A549 (cell line): Measurements from ENCODE around the gene NOSTRIN. TPM values are rescaled to one million over a fixed set of nuclear protein-coding genes. Genes with fewer than 3 reads are reported as not detected.

Experiments used
- ATAC-seq, 2 experiments: fragments of 200-7000 bp in 1 of 2; fragments of >200 bp in 1 of 2; cut with Nextera tagmentation in 1 of 2; cut with Tn5 transposase in 1 of 2; 3 replicates each; pipeline versions ENCODE4 v1.8.0 to v1.9.1; 2018 to 2020; ENCODE audit warnings: mild to moderate bottlenecking in 1 of 2, moderate library complexity in 1 of 2
- CTCF ChIA-PET: fragments of 300-600 bp; sonication (Branson Sonifier 250); formaldehyde crosslinking; extraction: SDS; loops from one replicate; lab custom pipeline; 2021; ENCODE audit warnings: antibody characterized with exemption, inconsistent platforms; lab: Yijun Ruan, JAX
- POLR2A ChIA-PET: fragments of 350-600 bp; formaldehyde crosslinking; extraction: SDS; loops from one replicate; lab custom pipeline; 2021; ENCODE audit warnings: antibody characterized with exemption, inconsistent platforms; lab: Yijun Ruan, JAX
- DNase-seq, 2 experiments: peaks; one replicate each; pipeline versions ENCODE4 v3.0.0 to v3.0.0-alpha.2; 2011 to 2016; ENCODE audit warnings: low read depth in 1 of 2, low spot score in 1 of 2
- FAIRE-seq: peaks from 2 replicates; lab custom pipeline; 2011; peaks lifted over from hg19 to GRCh38; lab: Jason Lieb, UNC
- H3K27ac ChIP-seq, 2 experiments: fragments of >200 bp; sonication (Bioruptor Twin); formaldehyde crosslinking; 3 replicates each; pipeline ENCODE4 v1.5.1; 2016 to 2017
- H3K4me1 ChIP-seq: fragments of >200 bp; sonication (Bioruptor Twin); formaldehyde crosslinking; 3 replicates; pipeline ENCODE4 v1.6.1; 2016
- H3K4me2 ChIP-seq: fragments of >200 bp; sonication (Bioruptor Twin); formaldehyde crosslinking; 3 replicates; pipeline ENCODE4 v1.6.1; 2016
- H3K4me3 ChIP-seq: fragments of >200 bp; sonication (Bioruptor Twin); formaldehyde crosslinking; 3 replicates; pipeline ENCODE4 v1.5.1; 2016
- H3K9me3 ChIP-seq: fragments of >200 bp; sonication (Bioruptor Twin); formaldehyde crosslinking; 3 replicates; pipeline ENCODE4 v1.6.1; 2016
- CEBPB ChIP-seq, 2 experiments: fragments of >200 bp in 1 of 2; sonication (Bioruptor Twin) in 1 of 2; formaldehyde crosslinking in 1 of 2; IDR thresholded peaks; 2 replicates each; pipeline ENCODE4 v1.6.1; 2012 to 2016
- CHD2 ChIP-seq: fragments of 150-350 bp; IDR thresholded peaks from 2 replicates; pipeline ENCODE4 v1.6.1; 2014; ENCODE audit warnings: low read length; ENCODE audit not compliant: partially characterized antibody
- CHD4 ChIP-seq: fragments of 200-600 bp; sonication (generic); IDR thresholded peaks from 2 replicates; pipeline ENCODE4 v1.6.1; 2016; ENCODE audit warnings: antibody characterized with exemption, mild to moderate bottlenecking, borderline replicate concordance
- EP300 ChIP-seq, 2 experiments: fragments of >200 bp; sonication (Bioruptor Twin); formaldehyde crosslinking; IDR thresholded peaks; 2 replicates in 1 of 2; 3 replicates in 1 of 2; pipeline ENCODE4 v1.6.1; 2016 to 2017
- ESRRA ChIP-seq: fragments of 150-350 bp; IDR thresholded peaks from 2 replicates; pipeline ENCODE4 v1.6.1; 2014; ENCODE audit warnings: mild to moderate bottlenecking, low read length, borderline replicate concordance
- HDAC2 ChIP-seq: fragments of 200-600 bp; sonication (generic); IDR thresholded peaks from 2 replicates; pipeline ENCODE4 v1.6.1; 2016
- HEYL ChIP-seq: fragments of 250-450 bp; sonication (Bioruptor Pico); IDR thresholded peaks from 2 replicates; pipeline ENCODE4 v1.8.0; 2021; ENCODE audit warnings: mild to moderate bottlenecking, moderate library complexity
- HMGXB4 ChIP-seq: fragments of 250-450 bp; sonication (Bioruptor Pico); IDR thresholded peaks from 2 replicates; pipeline ENCODE4 v1.5.0; 2021; ENCODE audit warnings: mild to moderate bottlenecking, moderate library complexity, borderline replicate concordance
- HOXA7 ChIP-seq: fragments of 250-450 bp; sonication (Bioruptor Pico); IDR thresholded peaks from 2 replicates; pipeline ENCODE4 v1.5.0; 2020; ENCODE audit warnings: mild to moderate bottlenecking, moderate library complexity
- HOXB5 ChIP-seq: fragments of 250-450 bp; sonication (Bioruptor Pico); IDR thresholded peaks from 2 replicates; pipeline ENCODE4 v1.5.0; 2020; ENCODE audit warnings: mild to moderate bottlenecking, moderate library complexity
- KDM1A ChIP-seq: fragments of 200-600 bp; sonication (generic); IDR thresholded peaks from 2 replicates; pipeline ENCODE4 v1.6.1; 2016; ENCODE audit warnings: low read depth, mild to moderate bottlenecking
- NPAS2 ChIP-seq: fragments of 250-450 bp; sonication (Bioruptor Pico); IDR thresholded peaks from 2 replicates; pipeline ENCODE4 v1.8.0; 2022; ENCODE audit warnings: mild to moderate bottlenecking, moderate library complexity, borderline replicate concordance
- NR3C1 ChIP-seq: fragments of >200 bp; sonication (Bioruptor Twin); formaldehyde crosslinking; IDR thresholded peaks from 3 replicates; pipeline ENCODE4 v1.6.1; 2017
- PBX3 ChIP-seq: IDR thresholded peaks from 2 replicates; pipeline ENCODE4 v1.6.1; 2012
- POLR2AphosphoS2 ChIP-seq: conservative IDR thresholded peaks from 2 replicates; pipeline ENCODE4 v1.6.1; 2012; ENCODE audit warnings: low read length, improper control_type of control experiment, inconsistent platforms
- RAD21 ChIP-seq, 2 experiments: fragments of >200 bp in 1 of 2; sonication (Bioruptor Twin) in 1 of 2; formaldehyde crosslinking in 1 of 2; IDR thresholded peaks in 1 of 2; conservative IDR thresholded peaks in 1 of 2; 2 replicates in 1 of 2; 3 replicates in 1 of 2; pipeline ENCODE4 v1.6.1; 2012 to 2018; ENCODE audit warnings: inconsistent platforms in 1 of 2
- REST ChIP-seq: fragments of 200-600 bp; sonication (generic); IDR thresholded peaks from 2 replicates; pipeline ENCODE4 v1.6.1; 2016; ENCODE audit warnings: antibody characterized with exemption, mild to moderate bottlenecking, moderate library complexity
- SMC3 ChIP-seq: fragments of >200 bp; sonication (Bioruptor Twin); formaldehyde crosslinking; IDR thresholded peaks from 3 replicates; pipeline ENCODE4 v1.6.1; 2018; ENCODE audit warnings: inconsistent platforms
- SREBF2 ChIP-seq: fragments of 450-650 bp; IDR thresholded peaks from 2 replicates; pipeline ENCODE4 v1.6.1; 2014; ENCODE audit warnings: mild to moderate bottlenecking, moderate library complexity
- USF2 ChIP-seq: fragments of 450-650 bp; IDR thresholded peaks from 2 replicates; pipeline ENCODE4 v1.6.1; 2014; ENCODE audit warnings: antibody characterized with exemption
- ZFP36 ChIP-seq: fragments of 450-650 bp; IDR thresholded peaks from 2 replicates; pipeline ENCODE4 v1.6.1; 2014; ENCODE audit warnings: borderline replicate concordance; ENCODE audit not compliant: partially characterized antibody
- ZSCAN20 ChIP-seq: fragments of 250-450 bp; sonication (Bioruptor Pico); IDR thresholded peaks from 2 replicates; pipeline ENCODE4 v1.8.0; 2022; ENCODE audit warnings: mild to moderate bottlenecking, moderate library complexity
- WGBS: methylation state at CpG from one replicate; pipeline ENCODE4 v1.1.6; 2017; ENCODE audit errors: missing lambda C conversion rate; 5-methylcytosine and 5-hydroxymethylcytosine counted together
- polyA plus RNA-seq, 4 experiments: library from polyadenylated mRNA; depleted of rRNA in 3 of 4; stranded (reverse); fragments of >200 nt; fragmentation: RNase III in 1 of 4; extraction: RNeasy Plus Mini Kit Qiagen cat#74134 plus additional on column Dnase treatment in 1 of 4; gene quantifications; 2 replicates in 3 of 4; 3 replicates in 1 of 4; pipeline ENCODE4 v1.2.3, GENCODE V29; 2011 to 2017

NOSTRIN gene
- polyA plus RNA-seq, 2 of the 4 experiments (the other 2 are of a cell fraction): 2.5 to 11.7 TPM

GRCh38 chr2:168904358-168904757 is 101.9 kb downstream of the NOSTRIN start:
- Histone ChIP-seq H3K4me3 (no peak overlapping the region), H3K4me1 (no peaks in the 10 kb centered on the region), H3K4me2 (no peak overlapping the region), H3K27ac (no peak overlapping the region), H3K9me3 (no peaks in the 10 kb centered on the region)
- DNase-seq: no peak
- TF ChIP-seq SREBF2 (no peak), USF2 (no peak), ESRRA (no peak), KDM1A (no peak), CHD2 (no peak), NR3C1 (no peak), RAD21 (conservative IDR thresholded peaks at IDR 0.05 in 1 of 2, IDR thresholded peaks at IDR 0.05 in 1 of 2) (no peak), SMC3 (no peak), CEBPB (IDR thresholded peaks at IDR 0.05) (no peak), HOXB5 (no peak), POLR2AphosphoS2 (no peak), HMGXB4 (CRISPR knock-in tag) (no peak), NPAS2 (CRISPR knock-in tag) (no peak), CHD4 (no peak), HOXA7 (CRISPR knock-in tag) (no peak), ZFP36 (no peak), HEYL (CRISPR knock-in tag) (no peak), HDAC2 (no peak)
- WGBS: 40% methylated on average over 3 of the region's 3 CpGs
- ChIA-PET CTCF (no interaction called here), POLR2A (no interaction called here)
- FAIRE-seq: no peak
- ATAC-seq: no peak

GRCh38 chr2:168907940-168908662 is 105.7 kb downstream of the NOSTRIN start:
- Histone ChIP-seq H3K27ac (no peak overlapping the region), H3K4me3 (no peak overlapping the region), H3K4me1 (no peaks in the 10 kb centered on the region), H3K4me2 (no peak overlapping the region), H3K9me3 (no peaks in the 10 kb centered on the region)
- ATAC-seq (peak in 1 of 2 experiments; percentile 39; a peak in 1 of 6 replicates), DNase-seq (no peak), FAIRE-seq (no peak)
- ChIA-PET POLR2A (no interaction called here), CTCF (interaction anchor here (1.4 kb wide), 1 partner anchor 29 kb away, joined by 3 read pairs; no protein-coding TSS in a partner anchor)
- WGBS: 76% methylated on average over 8 of the region's 8 CpGs
- TF ChIP-seq ZSCAN20 (no peak), ZFP36 (no peak), HOXA7 (CRISPR knock-in tag) (no peak), USF2 (no peak), EP300 (IDR thresholded peaks at IDR 0.05) (no peak), PBX3 (no peak), REST (no peak), HMGXB4 (CRISPR knock-in tag) (no peak)
